Stimulated activated CD8-positive, alpha-beta memory T cell treated with anti-CD3 and anti-CD28 coated beads, Interleukin-7, amount 100 ng/mL, for 48 hours (primary cell): Measurements from ENCODE around the gene NPC1L1.

ENCODE experiments used
- DNase-seq, 2 donors: peaks; one replicate each; pipeline ENCODE4 v3.0.0-alpha.2; 2020; ENCODE audit warnings: low read depth in 1 of 2; ENCODE audit errors: extremely low read depth in 1 of 2

NPC1L1 gene

GRCh38 chr7:44541028-44541869 lies at the start of gene NPC1L1:
Gene NPC1L1 (minus strand): TSS chr7:44541330. CDS start chr7:44541259, 71 bp downstream.
- DNase-seq: no peak

DNA sequence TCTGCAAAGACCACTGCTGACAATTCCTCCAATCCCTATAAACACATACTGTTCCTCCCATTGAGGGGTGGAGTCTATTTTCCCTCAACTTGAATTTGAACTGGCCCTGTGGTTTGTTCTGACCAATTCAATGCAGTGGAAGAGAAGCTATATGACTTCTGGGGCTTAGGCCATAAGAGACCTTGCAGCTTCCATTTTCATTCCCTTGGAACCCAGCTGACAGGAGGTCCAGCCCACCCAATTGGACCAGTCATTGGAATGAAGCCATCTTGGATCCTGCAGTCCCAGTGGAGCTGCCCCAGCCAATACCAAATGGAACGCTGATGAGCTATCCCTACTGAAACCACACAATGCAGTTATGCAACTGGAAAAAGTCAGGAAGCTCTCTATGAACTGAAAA lies 49.8 kb upstream of the NPC1L1 start:
- no peak for DNase-seq

DNA sequence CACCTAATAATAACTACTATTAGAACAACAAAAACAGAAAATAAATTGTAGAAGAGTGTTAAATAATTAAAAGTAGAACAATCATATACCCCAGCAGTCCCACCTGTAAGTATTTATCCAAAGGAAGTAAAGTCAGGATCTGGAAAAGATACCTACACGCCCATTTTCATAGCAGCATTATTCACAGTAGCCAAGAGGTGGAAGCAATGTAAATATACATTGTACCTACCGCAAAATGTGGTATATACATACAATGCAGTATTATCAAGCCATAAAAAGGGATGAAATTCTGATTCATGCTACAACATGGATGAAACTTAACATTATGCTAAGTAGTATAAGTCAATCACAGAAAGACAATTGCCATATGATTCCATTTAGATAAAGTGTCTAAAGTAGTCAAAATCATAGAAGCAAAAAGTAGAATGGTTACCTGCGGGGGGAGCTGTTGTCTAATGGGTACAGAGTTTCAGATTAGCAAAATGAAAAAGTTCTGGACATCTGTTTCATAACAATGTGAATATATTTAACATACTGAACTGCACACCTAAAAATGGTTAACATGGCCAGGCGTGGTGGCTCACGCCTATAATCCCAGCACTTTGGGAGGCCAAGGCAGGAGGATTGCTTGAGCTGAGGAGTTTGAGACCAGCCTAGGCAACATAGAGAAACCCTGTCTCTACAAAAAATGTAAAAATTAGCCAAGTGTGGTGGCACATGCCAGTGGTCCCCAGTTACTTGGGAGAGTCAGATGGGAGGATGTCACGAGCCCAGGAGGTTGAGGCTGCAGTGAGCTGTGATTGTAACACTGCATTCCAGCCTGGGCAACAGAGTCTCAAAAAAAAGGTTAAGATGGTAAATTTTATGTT lies 46.9 kb upstream of the NPC1L1 start:
- DNase-seq: no peak

DNA sequence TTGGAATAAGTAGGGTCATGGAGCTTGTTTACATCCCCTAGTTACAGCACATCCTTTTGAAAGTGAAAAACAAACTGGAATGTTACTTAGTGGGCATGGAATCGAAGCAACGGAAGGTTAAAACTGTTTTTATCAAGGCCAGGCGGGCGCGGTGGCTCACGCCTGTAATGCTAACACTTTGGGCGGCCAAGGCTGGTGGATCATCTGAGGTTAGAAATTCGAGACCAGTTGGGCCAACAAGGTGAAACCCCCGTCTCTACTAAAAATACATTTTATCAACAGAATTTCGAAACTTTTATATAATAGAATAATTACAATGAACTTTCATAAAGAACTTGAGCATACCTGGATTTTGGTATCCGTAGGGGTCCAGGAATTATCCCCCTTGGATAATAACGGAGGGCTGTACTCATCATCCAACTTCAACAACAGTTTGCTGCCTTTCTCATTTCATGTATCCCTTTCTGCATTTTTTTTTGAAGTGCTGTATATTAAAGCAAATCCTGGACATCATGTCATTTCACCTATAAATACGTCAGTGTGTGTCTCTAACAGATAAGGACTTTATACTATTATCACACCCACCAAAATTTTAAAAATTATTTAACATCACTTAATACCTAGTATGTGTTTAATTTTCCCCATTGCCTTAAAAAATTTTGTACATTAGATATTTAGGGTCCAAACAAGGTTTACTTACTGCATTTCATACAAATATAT lies 42.2 kb upstream of the NPC1L1 start:
- DNase-seq: no peak

- DNase-seq: peak; percentile 100
These were observed 40.9 kb upstream of the NPC1L1 start, which contains the start of gene TMED4 for GRCh38 chr7:44581879-44582603. Gene TMED4 (minus strand): TSS chr7:44582231. CDS start chr7:44582206, 25 bp downstream.

DNA sequence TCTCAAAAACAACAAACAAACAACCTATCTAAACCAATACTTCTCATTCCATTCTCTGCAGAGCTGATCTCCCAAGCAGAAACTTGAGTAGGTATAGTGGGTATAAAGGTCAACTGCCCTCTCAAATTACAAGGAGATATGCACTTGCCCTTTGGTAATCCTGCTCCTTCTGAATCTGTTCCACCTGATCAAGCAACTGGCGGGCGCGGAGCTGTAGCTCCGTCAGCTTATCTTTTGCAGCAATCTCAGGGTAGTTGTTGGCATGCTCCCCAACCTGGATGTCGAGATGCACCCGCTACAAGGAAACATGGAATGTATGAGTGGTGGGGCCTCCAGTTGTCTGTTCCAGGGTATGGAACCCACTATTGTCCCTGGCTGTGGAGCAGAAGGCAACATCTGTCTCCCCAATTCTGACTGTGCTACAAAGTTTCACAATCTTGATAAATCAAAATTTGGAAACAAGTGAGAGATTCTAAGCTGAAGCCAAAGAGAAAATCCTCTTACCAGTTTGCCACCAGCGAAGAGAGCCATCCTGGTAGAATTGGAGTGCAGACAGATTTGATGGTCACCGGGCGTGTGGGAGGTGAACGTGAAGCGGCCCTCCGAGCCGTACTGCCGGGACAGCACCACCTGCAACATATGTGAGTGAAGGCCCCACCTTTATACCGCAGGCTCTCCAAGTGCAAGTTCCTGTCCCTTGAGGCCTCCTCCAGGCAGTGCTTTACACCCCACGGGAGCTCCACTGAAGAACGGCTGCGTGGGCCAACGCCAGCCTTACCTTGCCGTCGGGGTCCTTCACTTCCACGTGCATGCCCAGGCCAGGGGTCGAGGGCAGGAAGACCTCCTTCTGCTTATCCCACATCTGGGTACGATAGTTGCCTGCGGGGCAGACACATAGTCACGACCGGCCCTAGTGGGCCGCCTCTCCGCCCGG lies 40.1 kb upstream of the NPC1L1 start:
- peak in 1 of 2 donors; percentile 31 for DNase-seq

GRCh38 chr7:44576228-44576627 lies 35.1 kb upstream of the NPC1L1 start:
- no peak for DNase-seq

DNA sequence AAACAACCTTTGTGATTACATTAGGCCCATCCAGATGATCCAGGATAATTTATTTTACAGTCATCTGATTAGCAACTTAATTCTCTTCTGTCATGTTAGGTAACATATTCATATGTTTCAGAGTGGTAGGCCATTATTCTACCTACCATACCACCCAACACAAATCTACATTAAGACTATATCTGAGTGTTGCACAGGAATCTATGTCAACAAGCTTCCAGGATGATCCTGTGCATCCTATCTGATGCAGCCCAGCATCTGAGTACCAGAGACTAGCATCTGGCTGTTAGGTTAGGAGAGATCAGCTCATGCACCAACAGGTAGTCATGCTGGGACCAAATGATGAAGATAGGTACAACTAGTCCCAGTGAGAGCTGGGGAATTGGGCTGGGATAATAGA lies 33.9 kb upstream of the NPC1L1 start:
- DNase-seq: no peak

GRCh38 chr7:44574287-44574872 lies 33.2 kb upstream of the NPC1L1 start:
- no peak for DNase-seq

- DNase-seq: peak; percentile 82 to 94
These were observed 32.5 kb upstream of the NPC1L1 start, which contains the start of gene DDX56 for GRCh38 chr7:44573464-44574286. Gene DDX56 (minus strand): TSS chr7:44573908. CDS start chr7:44573895, 13 bp downstream.

DNA sequence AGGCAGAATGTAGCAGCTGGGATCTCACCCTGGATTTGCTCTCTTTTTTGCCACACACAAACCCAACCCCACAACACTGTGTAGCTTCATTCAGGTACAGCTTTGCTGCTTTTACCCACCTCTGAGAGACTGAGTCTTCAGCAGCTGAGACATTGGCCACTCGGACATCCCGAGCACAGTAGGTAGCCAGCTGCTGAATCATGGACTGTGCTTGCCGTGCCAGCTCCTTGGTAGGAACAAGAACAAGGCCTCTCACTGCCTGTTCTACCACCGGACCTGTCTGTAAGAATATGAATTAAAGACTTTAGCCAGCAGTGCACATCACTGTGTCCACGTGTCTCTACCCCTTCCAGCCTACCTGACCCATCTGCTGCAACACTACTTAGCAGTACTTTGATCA lies 31.6 kb upstream of the NPC1L1 start:
- no peak for DNase-seq

DNA sequence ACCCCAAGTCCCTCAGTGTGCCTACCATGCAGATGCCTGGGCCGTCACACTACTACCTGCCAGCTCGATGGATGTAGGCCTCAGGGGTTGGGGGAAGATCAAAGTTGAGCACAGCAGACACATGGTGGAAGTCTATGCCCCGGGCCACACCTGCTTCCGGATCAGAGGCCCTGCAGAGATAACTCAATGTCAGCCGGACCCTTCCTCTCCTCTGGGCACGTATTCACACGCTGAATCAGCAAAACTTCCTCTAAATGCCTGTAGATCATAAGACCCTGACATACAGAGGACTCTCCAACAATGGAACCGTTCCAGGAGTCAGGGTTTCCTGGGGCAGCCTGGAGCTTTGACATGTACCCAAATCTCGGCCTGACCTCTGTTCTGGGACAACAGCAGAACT lies 28.8 kb upstream of the NPC1L1 start:
- no peak for DNase-seq

- DNase-seq: no peak
These were observed 27.8 kb upstream of the NPC1L1 start for GRCh38 chr7:44568771-44569560.

DNA sequence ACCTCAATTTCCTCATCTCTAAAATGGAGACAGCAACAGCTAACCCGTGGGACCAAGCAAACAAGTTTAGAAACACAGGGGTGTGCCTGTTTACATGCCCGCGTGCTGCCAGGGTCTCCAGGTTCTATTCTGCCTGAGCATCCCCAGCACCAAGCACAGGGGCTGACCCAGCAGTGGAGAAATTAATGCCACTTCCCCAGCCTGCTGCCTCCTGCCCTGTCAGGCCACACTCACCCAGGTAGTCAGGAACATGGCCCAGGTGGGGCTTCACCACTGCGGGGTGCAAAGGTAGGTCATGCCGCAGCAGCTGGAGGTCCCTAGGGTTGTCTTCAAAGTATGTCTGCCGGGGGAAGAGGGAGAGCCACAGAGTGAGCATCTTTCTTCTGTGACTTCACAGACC lies 26.8 kb upstream of the NPC1L1 start:
- no peak for DNase-seq

GRCh38 chr7:44566680-44567079 lies 25.6 kb upstream of the NPC1L1 start:
- DNase-seq: no peak

- no peak for DNase-seq
These were observed 24.8 kb upstream of the NPC1L1 start for GRCh38 chr7:44565795-44566559.
